Subcutaneous adipose tissue (tissue), 4 donors: ENCODE measurements around the gene EPS8. TPM values are rescaled to one million over a fixed set of nuclear protein-coding genes. Genes with fewer than 3 reads are reported as not detected.

Experiments
- CTCF ChIP-seq: fragments of 450-650 bp; IDR thresholded peaks from one replicate; pipeline ENCODE4 v1.5.1; 2016; ENCODE audit warnings: low read depth, mild to moderate bottlenecking, control low read depth, antibody characterized with exemption, moderate library complexity
- small RNA-seq: library from RNA; depleted of rRNA; stranded (forward); fragments of <200 nt; gene quantifications from one replicate; pipeline ENCODE3, GENCODE V24; 2016
- total RNA-seq, 4 donors: library from RNA; depleted of rRNA; stranded (reverse); fragments of >200 nt; gene quantifications; one replicate each; pipeline ENCODE4 v1.1.0, GENCODE V29; 2016

EPS8 gene
- total RNA-seq, 4 donors from 2014 or later = 254 to 462 (median 288) TPM

- TF ChIP-seq CTCF = no peak
Observed at GRCh38 chr12:15583804-15584203, 205.4 kb downstream of the EPS8 start.

DNA sequence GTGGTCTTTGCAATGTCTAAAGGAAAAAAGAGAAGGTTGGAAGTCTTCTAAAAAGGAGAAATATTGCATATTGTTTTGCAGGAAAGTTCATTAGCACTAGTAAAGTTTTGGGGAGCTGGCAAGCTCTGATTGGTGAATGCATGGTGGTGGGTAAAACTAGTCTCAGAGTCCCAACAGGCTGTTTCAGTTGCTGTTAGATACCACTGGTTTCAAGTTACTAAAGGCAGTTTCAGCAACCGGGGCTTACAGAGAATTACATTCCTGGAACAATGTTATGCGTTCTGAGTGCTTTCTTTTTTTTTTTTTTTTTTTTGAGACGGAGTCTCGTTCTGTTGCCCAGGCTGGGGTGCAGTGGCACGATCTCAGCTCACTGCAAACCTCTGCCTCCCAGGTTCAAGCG lies 208.2 kb downstream of the EPS8 start:
- TF ChIP-seq CTCF = no peak

DNA sequence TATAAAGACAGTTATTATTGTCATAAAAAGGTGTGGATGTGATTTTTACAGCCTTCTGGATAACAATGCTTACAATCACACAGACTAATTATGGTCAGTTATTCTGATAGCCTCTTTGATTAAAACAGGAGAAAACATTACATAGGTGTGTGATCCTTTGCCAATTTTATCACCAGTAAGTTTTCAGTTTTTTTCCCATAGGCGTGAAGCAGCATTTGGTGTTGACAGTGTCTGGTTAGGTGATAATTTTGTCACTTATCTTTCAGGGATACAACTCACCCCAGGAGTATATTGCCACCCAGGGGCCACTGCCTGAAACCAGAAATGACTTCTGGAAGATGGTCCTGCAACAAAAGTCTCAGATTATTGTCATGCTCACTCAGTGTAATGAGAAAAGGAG lies 208.8 kb downstream of the EPS8 start:
- no peak for TF ChIP-seq CTCF

DNA sequence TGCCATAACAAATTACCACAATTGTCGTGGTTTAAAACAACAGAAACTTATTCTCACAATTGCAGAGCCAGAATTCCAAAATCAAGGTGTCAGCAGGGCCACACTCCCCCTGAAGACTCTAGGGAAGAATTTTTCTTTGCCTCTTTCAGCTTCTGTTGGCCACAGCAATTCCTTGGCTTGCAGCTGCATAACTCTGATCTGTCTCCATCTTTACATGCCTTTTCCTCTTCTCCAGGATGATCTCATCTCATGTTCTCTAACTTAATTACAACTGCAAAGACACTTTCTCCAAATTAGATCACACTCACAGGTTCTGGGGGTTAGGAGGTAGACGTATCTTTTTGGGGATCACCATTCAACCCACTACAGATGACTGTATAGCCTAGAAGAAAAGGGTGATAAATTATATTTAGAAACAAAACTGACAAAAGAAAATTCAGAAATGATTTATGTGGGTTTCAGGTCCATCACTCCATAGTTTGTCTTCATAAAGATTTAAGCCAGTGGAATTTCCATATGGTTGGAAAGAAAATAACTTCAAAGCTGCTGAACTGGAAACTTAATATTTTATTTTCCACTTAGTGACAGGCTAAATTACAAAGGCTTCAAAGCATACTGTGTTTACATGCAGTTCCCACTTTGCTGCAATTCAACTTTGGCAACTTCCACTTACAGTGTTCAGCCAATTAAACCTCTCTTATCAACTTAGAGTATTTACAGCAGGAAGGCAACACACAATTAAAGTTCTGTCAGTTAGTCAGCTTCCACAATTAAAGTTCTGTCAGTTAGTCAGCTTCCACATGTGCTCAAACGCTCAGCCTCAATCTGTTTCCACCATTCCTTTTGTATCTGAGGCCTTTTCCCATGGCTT lies 213.3 kb downstream of the EPS8 start:
- TF ChIP-seq CTCF = no peak

DNA sequence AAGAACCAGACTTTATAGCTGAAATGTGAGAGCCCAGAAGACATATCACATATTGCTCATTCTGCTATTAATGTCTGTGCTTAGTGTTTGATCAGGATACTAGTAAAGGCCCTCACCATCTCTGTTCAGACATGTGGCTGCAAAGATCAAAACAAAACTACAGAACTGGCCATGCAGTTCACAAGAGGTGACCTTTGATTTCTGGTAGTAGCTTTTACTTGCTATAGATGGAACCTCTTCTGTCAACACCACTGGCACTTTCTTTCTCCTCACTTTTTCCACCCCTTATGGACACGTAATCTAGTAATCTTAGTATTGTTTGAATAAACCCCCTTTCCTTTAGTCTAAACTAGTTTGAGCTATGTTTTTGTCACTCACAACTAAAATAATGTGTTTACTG lies 214.8 kb downstream of the EPS8 start:
- TF ChIP-seq CTCF = no peak

Small RNAs within 50 kb of the gene (small RNA-seq; reads per million reads assigned to genes)
- gene RNU6-251P = not detected

Other genes with a start within 250 kb of the EPS8 start
- gene STRAP, start 93.0 kb upstream of the EPS8 start, total RNA-seq = 10 to 100 TPM; 66.1 to 97.2 (median 75.5) TPM
- gene DERA, start 121.9 kb upstream of the EPS8 start, total RNA-seq = 10 to 100 TPM; 33.0 to 49.1 (median 43.4) TPM